ENCODE data around the gene MYO18B.

The MYO18B gene

GRCh38 chr22:25827415-25827814, 85.4 kb downstream of the MYO18B start:
- no peak for DNase-seq

- DNase-seq = no peak
Observed at GRCh38 chr22:25828422-25828821, 86.4 kb downstream of the MYO18B start.

DNA sequence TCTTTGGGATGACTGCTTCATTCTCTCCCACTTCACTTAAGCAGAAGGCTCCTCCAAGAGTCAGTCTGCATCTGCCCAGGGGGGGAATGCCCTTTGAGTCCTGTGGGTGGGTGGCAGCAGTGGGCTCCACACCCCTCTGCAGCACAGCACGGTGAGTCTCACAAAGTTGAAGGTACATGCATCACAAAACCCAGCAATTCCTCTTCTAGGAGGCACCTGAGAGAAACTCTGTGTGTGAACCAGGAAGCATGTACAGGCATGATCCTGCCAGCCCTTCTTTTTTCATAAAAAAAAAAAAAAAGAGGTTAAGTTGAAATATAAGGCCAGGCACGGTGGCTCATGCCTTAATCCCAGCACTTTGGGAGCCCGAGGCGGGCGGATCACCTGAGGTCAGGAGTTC, 87.2 kb downstream of the MYO18B start:
- DNase-seq = no peak

DNA sequence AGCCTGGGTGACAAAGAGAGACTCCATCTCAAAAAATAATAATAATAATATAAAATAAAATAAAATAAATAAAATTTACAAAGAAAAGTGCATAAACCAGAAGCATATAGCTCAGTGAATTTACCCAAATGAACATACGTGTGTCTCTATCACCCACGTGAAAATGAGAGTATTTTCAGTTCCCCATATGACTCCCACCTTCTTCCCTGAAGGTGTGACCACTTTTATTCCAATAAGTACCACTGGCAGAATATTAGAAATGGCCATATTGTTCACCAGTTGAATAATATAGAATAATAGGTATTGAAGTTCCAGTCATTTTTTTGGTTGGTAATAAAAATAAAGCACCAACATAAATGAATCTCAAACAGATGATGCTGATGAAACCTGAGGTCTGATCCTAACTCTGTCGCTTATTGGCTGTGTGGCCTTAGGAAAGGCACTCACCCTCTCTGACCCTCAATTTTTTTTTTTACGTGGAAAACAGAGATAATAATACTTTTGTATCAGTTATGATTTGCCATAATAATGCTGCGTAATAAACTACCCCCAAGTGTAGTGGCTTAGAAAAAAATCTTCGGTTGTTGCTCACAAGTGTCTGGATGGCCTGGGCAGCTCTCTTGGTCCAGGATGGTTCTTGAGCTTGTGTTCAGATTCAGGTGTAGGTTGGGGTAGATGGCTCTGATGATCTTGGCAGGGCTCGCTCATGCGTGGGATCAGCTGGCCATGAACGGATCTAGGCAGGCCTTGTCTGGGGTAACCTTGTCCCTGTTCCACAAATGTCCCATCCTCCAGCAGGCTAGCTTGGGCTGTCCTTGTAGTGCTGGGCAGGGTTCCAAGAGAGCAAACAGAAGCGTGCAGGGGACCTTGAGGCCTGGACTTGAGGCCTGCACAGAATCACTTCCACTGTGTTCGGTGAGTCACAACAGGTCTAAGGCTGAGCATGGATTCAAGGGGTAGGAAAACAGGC, 88.1 kb downstream of the MYO18B start:
- no peak for DNase-seq

- DNase-seq = no peak
Observed at GRCh38 chr22:25833091-25833490, 91.1 kb downstream of the MYO18B start.

- no peak for DNase-seq
Observed at GRCh38 chr22:25833676-25834075, 91.7 kb downstream of the MYO18B start.

DNA sequence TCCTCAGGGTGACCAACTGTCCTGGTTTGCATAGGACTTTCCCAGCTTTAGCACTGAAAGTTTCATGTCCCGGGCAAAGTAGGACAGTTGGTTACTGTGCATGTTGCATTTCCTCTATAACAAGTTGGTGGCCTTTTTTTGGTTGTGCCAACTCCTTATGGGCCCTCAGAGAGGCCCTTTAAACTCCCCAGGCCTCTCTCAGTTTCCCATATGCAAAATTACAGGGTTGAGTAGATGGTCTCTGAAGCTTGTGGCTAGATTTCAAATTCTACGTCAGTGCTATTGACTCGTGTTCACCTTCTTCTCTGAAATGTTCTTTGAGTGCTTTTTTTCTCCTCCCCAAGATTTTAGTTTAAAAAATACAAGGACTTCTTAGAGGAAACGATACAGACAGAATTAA, 92.5 kb downstream of the MYO18B start:
- no peak for DNase-seq

DNA sequence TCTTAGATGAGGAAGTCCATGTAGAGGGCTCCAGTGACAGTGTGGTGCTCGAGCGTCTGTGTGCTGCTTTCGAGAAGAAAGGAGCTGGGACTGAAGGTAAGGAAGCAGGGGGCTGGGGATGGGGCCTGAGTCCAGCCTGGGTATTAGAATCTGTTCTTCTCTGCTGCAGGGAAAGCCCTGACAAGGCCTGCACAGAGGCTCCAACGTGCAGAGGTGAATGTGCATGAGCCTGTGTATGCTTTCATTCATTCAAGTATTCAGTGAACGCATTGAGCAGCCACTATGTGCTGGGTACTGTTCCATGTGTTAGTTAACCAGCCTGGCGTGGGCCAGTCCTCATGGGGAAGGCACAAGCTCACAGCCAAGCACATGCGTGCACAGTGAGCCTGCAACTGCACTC, 93.4 kb downstream of the MYO18B start:
- no peak for DNase-seq

GRCh38 chr22:25837288-25837900, 95.4 kb downstream of the MYO18B start:
- DNase-seq = no peak

DNA sequence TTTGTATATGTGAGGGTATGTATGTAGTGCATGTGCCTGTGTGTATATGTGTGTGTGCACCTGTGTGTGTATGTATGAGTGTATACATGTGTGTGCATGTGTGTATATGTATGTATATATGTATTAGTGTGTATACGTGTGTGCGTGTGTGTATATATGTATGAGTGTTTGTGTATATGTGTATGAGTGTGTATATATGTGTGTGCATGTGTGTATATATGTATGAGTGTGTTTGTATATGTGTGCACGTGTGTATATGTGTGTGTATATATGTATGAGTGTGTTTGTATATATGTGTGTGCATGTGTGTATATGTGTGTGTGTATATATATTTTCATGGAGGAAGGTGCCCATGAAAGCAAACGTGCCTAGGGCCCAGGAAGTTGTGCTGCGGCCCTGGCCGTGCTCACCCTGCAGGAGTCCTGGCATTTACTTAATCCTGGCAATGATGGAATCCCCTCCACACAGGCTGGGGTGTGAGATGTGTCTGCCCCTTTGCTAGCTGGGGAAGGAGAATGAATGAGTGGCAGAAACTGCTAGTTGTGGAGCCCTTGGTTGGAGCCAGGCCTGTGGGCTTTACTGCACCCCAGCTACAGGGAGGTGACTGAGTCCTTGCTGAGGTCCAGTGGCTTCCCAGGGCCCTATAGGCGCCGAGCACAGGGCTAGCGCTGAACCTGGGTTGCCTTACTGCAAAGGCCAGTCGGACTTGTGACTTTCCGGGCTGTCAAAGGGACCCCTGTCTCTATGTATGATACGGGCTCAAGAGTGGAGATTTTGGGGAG, 97.2 kb downstream of the MYO18B start:
- no peak for DNase-seq

- no peak for DNase-seq
Observed at GRCh38 chr22:25839755-25840154, 97.8 kb downstream of the MYO18B start.

GRCh38 chr22:25840167-25840566, 98.2 kb downstream of the MYO18B start:
- no peak for DNase-seq

- no peak for DNase-seq
Observed at GRCh38 chr22:25840891-25841290, 98.9 kb downstream of the MYO18B start.

DNA sequence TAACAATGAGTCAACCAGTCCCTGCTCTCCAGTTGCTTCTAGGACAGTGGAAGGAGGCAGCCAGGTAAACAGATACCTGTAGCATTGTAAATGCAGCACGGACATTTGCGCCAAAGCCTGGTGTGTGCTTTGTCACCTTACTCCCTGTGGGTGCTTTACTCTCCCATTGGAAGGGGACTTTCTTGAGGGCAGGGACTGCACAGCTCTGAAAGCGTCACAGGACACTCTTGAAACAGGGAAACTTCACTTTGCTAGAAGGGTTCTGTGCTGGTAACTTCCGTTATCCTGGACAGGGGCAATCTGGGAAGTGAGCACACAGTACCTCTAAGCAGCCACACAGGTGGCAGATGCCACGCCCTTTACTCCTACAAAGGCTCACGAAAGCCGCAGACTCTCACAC, 99.8 kb downstream of the MYO18B start:
- no peak for DNase-seq

DNA sequence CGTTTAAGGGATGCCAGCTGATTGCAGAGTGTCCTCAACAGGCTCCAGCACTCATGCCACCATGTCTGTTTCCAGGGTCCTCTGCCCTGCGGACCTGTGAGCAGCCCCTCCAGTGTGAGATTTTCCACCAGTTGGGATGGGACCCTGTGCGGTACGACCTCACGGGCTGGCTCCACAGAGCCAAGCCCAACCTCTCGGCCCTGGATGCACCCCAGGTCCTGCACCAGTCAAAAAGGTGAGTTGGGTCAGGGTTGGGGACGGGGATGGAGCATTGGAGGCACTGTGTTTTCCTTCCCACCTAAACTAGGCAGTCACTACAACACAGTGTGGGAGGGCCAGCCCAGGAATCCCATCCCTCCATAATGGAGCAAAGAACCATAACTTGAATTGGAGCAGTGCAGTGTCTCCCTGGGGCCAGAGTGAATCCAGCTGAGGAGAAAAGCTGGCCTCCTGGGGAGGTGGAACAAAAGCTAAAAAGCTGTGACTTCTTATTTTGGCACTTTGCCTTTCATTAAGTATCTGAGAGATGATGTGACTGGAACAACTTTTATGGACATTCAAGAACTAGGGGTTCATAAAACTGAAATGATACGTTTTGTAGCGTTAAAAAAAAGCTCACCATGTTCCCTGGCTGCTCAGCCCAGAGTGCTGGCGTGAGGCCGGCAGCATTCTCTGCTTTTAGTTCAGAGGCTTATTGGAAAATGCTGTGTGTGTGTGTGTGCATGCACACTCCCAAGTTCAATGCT, 101.8 kb downstream of the MYO18B start:
- DNase-seq = no peak

GRCh38 chr22:25844601-25845000, 102.6 kb downstream of the MYO18B start:
- no peak for DNase-seq

DNA sequence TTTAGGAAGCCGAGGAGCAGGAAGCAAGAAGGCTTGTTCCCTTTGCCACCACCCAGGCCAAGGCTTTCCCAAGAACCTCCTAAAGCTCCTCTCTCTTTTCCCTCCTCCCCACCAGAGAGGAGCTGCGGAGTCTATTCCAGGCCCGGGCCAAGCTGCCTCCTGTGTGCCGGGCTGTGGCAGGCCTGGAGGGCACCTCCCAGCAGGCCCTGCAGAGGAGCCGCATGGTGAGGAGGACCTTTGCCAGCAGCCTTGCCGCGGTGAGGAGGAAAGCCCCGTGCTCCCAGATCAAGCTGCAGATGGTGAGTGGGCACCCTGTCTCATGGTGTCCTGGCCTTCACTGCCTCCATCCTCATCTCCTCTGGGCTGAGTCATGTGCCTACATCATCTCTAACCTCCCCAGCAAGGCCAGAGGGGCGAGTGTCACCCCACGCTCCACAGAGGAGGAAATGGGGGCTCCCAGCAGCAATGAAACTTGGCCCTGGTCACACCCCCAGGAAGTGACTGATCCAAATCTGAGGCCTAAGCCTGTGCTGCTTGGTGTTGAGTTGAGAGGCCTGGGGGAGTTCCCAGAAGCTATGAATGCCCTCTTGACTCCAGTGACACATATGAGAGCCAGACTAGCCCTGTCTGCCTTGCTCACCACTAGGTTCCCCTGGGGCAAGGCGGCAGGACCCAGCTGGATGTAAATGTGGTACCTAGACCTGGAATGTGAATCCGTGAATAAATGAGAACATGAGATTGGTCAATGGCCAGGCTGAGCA, 104.2 kb downstream of the MYO18B start:
- DNase-seq = no peak

GRCh38 chr22:25847451-25847850, 105.5 kb downstream of the MYO18B start:
- no peak for DNase-seq

GRCh38 chr22:25848954-25849353, 107.0 kb downstream of the MYO18B start:
- no peak for DNase-seq

- DNase-seq = no peak
Observed at GRCh38 chr22:25849522-25849921, 107.5 kb downstream of the MYO18B start.

DNA sequence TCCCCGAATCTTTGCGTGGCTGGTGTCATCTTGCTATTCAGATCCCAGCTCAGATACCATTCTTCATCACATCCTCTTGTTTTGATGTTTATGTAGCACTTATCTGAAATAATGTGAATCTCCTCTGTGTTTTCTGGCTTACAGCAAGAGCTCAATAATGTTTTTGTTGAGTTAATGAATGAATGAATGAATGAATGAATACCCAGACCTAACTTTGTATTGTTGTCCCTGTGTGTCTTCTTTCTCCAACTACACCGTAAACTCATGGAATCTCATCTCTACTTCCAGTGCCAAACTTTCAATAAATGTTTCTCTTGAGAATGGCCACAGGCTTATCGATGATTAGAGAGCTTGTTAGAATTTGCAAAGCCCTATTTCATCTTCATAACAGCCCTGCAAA, 110.2 kb downstream of the MYO18B start:
- no peak for DNase-seq

DNA sequence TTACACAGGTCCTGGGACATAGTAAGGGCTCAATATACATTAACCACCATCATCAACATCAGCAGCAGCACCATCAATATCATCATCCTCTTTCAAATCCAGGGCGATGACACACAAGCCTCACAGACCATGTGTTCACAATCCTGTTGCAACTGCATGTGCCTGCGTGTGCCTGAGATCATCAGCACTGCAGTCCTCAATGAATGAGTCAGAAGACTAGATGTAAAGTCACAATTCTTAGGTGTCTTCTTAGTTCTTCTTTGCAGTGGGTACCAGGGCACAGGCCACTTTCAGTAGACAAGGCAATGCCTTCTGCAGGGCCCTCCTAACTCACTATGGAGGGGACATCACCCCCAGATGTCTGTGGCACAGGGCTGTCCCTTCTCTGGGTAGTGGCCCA, 111.1 kb downstream of the MYO18B start:
- DNase-seq = no peak

Data from GDM1 (cell line).